Activated CD8-positive, alpha-beta memory T cell treated with anti-CD3 and anti-CD28 coated beads, Interleukin-2, amount 50 U/mL, for 48 hours (primary cell): ENCODE measurements around the gene ACVR2B.

ENCODE experiments used
- DNase-seq: peaks from one replicate; pipeline ENCODE4 v3.0.0-alpha.2; 2020

The ACVR2B gene

GRCh38 chr3:38489766-38490165, 36.1 kb downstream of the ACVR2B start:
- no peak for DNase-seq

GRCh38 chr3:38490281-38491030, 36.8 kb downstream of the ACVR2B start:
- DNase-seq: no peak

- no peak for DNase-seq
These were observed 37.5 kb downstream of the ACVR2B start for GRCh38 chr3:38491215-38491614.

GRCh38 chr3:38493031-38493430, 39.3 kb downstream of the ACVR2B start:
- no peak for DNase-seq

- peak; percentile 98 for DNase-seq
These were observed 42.6 kb downstream of the ACVR2B start, which contains the start of gene EXOG for GRCh38 chr3:38496131-38496910. Gene EXOG, plus strand, starts transcription at chr3:38496340. Its CDS starts 28 bp downstream, at chr3:38496368.

- no peak for DNase-seq
These were observed 43.3 kb downstream of the ACVR2B start for GRCh38 chr3:38497031-38497430.

- no peak for DNase-seq
These were observed 47.2 kb downstream of the ACVR2B start for GRCh38 chr3:38500688-38501417.

GRCh38 chr3:38507120-38507519, 53.4 kb downstream of the ACVR2B start:
- no peak for DNase-seq

- no peak for DNase-seq
These were observed 56.0 kb downstream of the ACVR2B start for GRCh38 chr3:38509732-38510131.

- no peak for DNase-seq
These were observed 56.9 kb downstream of the ACVR2B start for GRCh38 chr3:38510631-38511030.

- no peak for DNase-seq
These were observed 57.9 kb downstream of the ACVR2B start for GRCh38 chr3:38511546-38511945.

- no peak for DNase-seq
These were observed 61.7 kb downstream of the ACVR2B start for GRCh38 chr3:38515367-38515766.

- no peak for DNase-seq
These were observed 63.0 kb downstream of the ACVR2B start for GRCh38 chr3:38516669-38517068.

GRCh38 chr3:38519000-38519399, 65.3 kb downstream of the ACVR2B start:
- no peak for DNase-seq

- no peak for DNase-seq
These were observed 66.0 kb downstream of the ACVR2B start for GRCh38 chr3:38519651-38520050.

- peak; percentile 68 for DNase-seq
These were observed 67.8 kb downstream of the ACVR2B start for GRCh38 chr3:38521391-38521987.

GRCh38 chr3:38522002-38522401, 68.3 kb downstream of the ACVR2B start:
- DNase-seq: no peak

GRCh38 chr3:38524141-38524739, 70.5 kb downstream of the ACVR2B start:
- DNase-seq: no peak

GRCh38 chr3:38526792-38527191, 73.1 kb downstream of the ACVR2B start:
- DNase-seq: no peak

GRCh38 chr3:38528457-38528856, 74.8 kb downstream of the ACVR2B start:
- DNase-seq: no peak

GRCh38 chr3:38532529-38532928, 78.8 kb downstream of the ACVR2B start:
- no peak for DNase-seq

- DNase-seq: no peak
These were observed 79.7 kb downstream of the ACVR2B start for GRCh38 chr3:38533285-38533976.
